Measurements from ENCODE around the gene DNA2. TPM values are rescaled to one million over a fixed set of nuclear protein-coding genes. Genes with fewer than 3 reads are reported as not detected.
"Not testable (repeated sequence)": the region's sequence is repeated elsewhere in the genome, so short reads cannot be mapped to it uniquely, and the experiment has no call there.

Gene DNA2
- total RNA-seq, 1 experiment from 2014 or later: 29.0 TPM

DNA sequence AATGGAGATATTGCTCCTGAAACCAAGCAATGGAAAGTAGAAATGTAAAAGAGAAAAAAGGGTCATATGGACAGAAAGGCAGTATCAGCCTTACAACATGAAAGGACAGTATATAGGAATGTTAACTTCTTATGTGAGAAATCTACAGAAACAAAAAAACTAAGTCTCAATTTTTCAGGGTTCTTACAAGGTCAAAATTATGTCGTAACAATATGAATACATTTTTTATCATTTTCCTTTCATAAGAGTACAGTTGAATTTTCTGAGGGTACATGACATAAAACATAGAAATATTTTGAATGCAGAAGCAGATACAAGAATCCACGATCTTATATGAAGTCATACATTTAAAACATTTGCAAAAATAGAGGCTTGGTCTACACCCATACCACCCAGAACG lies 10.7 kb downstream of the DNA2 start:
- ChIA-PET POLR2A (interaction anchor here (0.6 kb wide), 1 partner anchor 31 kb away, joined by 11 read pairs; no protein-coding TSS in a partner anchor), CTCF (no interaction called here)
- no peak for ATAC-seq
- H3K27ac ChIP-seq (ENCODE audit: low read length): no peak overlapping the region
- H3K36me3 ChIP-seq (ENCODE audit: control insufficient read depth, insufficient read depth, low read length): peaks cover 18% of the 10 kb centered on the region; the same call in 1 of the 2 replicates
- intact Hi-C loops (cut with micrococcal nuclease; ENCODE audit: unreplicated experiment): no loop called here
- TF ChIP-seq POLR2AphosphoS5 (IDR thresholded peaks at IDR 0.05; ENCODE audit: low read depth, low read length): no peak
- no peak for TF ChIP-seq TCF7L2 (IDR thresholded peaks at IDR 0.05; ENCODE audit: low read depth, low read length)
- TF ChIP-seq SIN3A (IDR thresholded peaks at IDR 0.05; ENCODE audit: borderline replicate concordance, insufficient read depth, low read depth, low read length): no peak
- TF ChIP-seq CTCF (IDR thresholded peaks at IDR 0.05): no peak
- TF ChIP-seq, protein P1, sequence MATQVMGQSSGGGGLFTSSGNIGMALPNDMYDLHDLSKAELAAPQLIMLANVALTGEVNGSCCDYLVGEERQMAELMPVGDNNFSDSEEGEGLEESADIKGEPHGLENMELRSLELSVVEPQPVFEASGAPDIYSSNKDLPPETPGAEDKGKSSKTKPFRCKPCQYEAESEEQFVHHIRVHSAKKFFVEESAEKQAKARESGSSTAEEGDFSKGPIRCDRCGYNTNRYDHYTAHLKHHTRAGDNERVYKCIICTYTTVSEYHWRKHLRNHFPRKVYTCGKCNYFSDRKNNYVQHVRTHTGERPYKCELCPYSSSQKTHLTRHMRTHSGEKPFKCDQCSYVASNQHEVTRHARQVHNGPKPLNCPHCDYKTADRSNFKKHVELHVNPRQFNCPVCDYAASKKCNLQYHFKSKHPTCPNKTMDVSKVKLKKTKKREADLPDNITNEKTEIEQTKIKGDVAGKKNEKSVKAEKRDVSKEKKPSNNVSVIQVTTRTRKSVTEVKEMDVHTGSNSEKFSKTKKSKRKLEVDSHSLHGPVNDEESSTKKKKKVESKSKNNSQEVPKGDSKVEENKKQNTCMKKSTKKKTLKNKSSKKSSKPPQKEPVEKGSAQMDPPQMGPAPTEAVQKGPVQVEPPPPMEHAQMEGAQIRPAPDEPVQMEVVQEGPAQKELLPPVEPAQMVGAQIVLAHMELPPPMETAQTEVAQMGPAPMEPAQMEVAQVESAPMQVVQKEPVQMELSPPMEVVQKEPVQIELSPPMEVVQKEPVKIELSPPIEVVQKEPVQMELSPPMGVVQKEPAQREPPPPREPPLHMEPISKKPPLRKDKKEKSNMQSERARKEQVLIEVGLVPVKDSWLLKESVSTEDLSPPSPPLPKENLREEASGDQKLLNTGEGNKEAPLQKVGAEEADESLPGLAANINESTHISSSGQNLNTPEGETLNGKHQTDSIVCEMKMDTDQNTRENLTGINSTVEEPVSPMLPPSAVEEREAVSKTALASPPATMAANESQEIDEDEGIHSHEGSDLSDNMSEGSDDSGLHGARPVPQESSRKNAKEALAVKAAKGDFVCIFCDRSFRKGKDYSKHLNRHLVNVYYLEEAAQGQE (IDR thresholded peaks at IDR 0.05; ENCODE audit: insufficient read depth in 1 of 2, low read depth in 2 of 2, low read length in 1 of 2): no peak
- no peak for DNase-seq (ENCODE audit: low read depth, low spot score)
- in situ Hi-C loops (cut with HindIII; ENCODE audit: low pct_unique_long_range_greater_than_20kb, low sequenced_read_pairs): no loop called here
- H3K4me3 ChIP-seq (ENCODE audit: low read depth in 2 of 2, low read length in 2 of 2): no peak overlapping the region
- H3K27me3 ChIP-seq (ENCODE audit: control insufficient read depth, insufficient read depth, low read length): no peaks in the 10 kb centered on the region
- TSS peak; percentile 36 for BruUV-seq (replicated peaks)
- no peaks in the 10 kb centered on the region for H3K9me3 ChIP-seq (ENCODE audit: control insufficient read depth, insufficient read depth, low read depth, low read length)
- no peaks in the 10 kb centered on the region for H3K4me1 ChIP-seq (ENCODE audit: control insufficient read depth, insufficient read depth, low read length)

GRCh38 chr10:68449698-68450097 lies 22.1 kb downstream of the DNA2 start:
- H3K36me3 ChIP-seq (ENCODE audit: control insufficient read depth, insufficient read depth, low read length); H3K9me3 ChIP-seq (ENCODE audit: control insufficient read depth, insufficient read depth, low read depth, low read length); H3K4me1 ChIP-seq (ENCODE audit: control insufficient read depth, insufficient read depth, low read length); BruUV-seq (replicated peaks); ATAC-seq; intact Hi-C loops (cut with micrococcal nuclease; ENCODE audit: unreplicated experiment); H3K4me3 ChIP-seq (ENCODE audit: low read depth in 2 of 2, low read length in 2 of 2); H3K27ac ChIP-seq (ENCODE audit: low read length); H3K27me3 ChIP-seq (ENCODE audit: control insufficient read depth, insufficient read depth, low read length); DNase-seq (ENCODE audit: low read depth, low spot score): not testable (repeated sequence)
- in situ Hi-C loops (cut with HindIII; ENCODE audit: low pct_unique_long_range_greater_than_20kb, low sequenced_read_pairs): loop anchor here (10.0 kb wide), 1 partner anchor 55 kb away; no protein-coding TSS in a partner anchor
- ChIA-PET CTCF (interaction anchor here (0.6 kb wide), 1 partner anchor 16 kb away, joined by 4 read pairs; no protein-coding TSS in a partner anchor), POLR2A (interaction anchor here (0.6 kb wide), 1 partner anchor 344 kb away, joined by 5 read pairs; no protein-coding TSS in a partner anchor)

- intact Hi-C loops (cut with micrococcal nuclease; ENCODE audit: unreplicated experiment): no loop called here
- Histone ChIP-seq H3K9me3 (ENCODE audit: control insufficient read depth, insufficient read depth, low read depth, low read length) (no peaks in the 10 kb centered on the region), H3K27me3 (ENCODE audit: control insufficient read depth, insufficient read depth, low read length) (no peaks in the 10 kb centered on the region), H3K4me3 (ENCODE audit: low read depth in 2 of 2, low read length in 2 of 2) (no peak overlapping the region), H3K27ac (ENCODE audit: low read length) (no peak overlapping the region), H3K4me1 (ENCODE audit: control insufficient read depth, insufficient read depth, low read length) (no peaks in the 10 kb centered on the region), H3K36me3 (ENCODE audit: control insufficient read depth, insufficient read depth, low read length) (peaks cover 3% of the 10 kb centered on the region; the same call in 1 of the 2 replicates)
- no peak for DNase-seq (ENCODE audit: low read depth, low spot score)
- ChIA-PET POLR2A (interaction anchor here (0.6 kb wide), 1 partner anchor 103 kb away, joined by 4 read pairs; no protein-coding TSS in a partner anchor), CTCF (no interaction called here)
- no TSS peak for BruUV-seq (replicated peaks)
- in situ Hi-C loops (cut with HindIII; ENCODE audit: low pct_unique_long_range_greater_than_20kb, low sequenced_read_pairs): no loop called here
- no peak for TF ChIP-seq TCF7L2 (IDR thresholded peaks at IDR 0.05; ENCODE audit: low read depth, low read length)
- TF ChIP-seq SIN3A (IDR thresholded peaks at IDR 0.05; ENCODE audit: borderline replicate concordance, insufficient read depth, low read depth, low read length): no peak
- TF ChIP-seq, protein P1 (IDR thresholded peaks at IDR 0.05; ENCODE audit: insufficient read depth in 1 of 2, low read depth in 2 of 2, low read length in 1 of 2): no peak
- TF ChIP-seq POLR2AphosphoS5 (IDR thresholded peaks at IDR 0.05; ENCODE audit: low read depth, low read length): no peak
- no peak for TF ChIP-seq CTCF (IDR thresholded peaks at IDR 0.05)
- no peak for ATAC-seq
Measured at GRCh38 chr10:68446179-68446578, 25.6 kb downstream of the DNA2 start.
